ENCODE data around the gene KLC1. TPM values are rescaled to one million over a fixed set of nuclear protein-coding genes. Genes with fewer than 3 reads are reported as not detected.

The KLC1 gene
- total and polyA plus RNA-seq, 2 of the 13 experiments (the other 11 are each of a cell fraction or from before 2014, with no cell fraction given) = 53.2 to 63.5 TPM

DNA sequence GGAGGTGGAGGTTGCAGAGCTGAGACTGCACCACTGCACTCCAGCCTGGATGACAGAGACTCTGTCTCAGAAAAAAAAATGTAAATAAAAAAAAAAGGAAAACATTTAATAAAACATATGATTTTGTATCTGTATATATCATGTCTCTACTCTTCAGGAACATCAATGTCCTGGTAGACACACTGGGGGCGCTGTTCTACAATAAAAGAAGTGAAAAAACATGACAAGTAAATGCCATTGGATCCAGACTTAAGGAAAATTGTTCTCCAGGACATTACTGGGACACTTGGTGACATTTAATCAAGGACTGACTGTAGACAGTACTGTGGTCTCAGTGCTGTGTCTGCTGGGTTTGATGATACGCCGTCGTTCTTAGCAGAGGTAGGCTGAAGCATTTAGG, 15.5 kb upstream of the KLC1 start:
- Histone ChIP-seq H3K9ac (ENCODE audit: insufficient read depth, low read depth, low read length) (no peak overlapping the region), H3K4me2 (ENCODE audit: low read depth, low read length) (no peak overlapping the region), H2AFZ (ENCODE audit: low read length) (no peak overlapping the region), H3K9me3 (ENCODE audit: low read length) (peaks cover 11% of the 10 kb centered on the region), H3K4me1 (ENCODE audit: insufficient read depth, low read length) (peaks cover 14% of the 10 kb centered on the region; the same call in 1 of the 2 replicates), H3K27me3 (ENCODE audit: control insufficient read depth in 1 of 2, insufficient read depth in 2 of 2, low read length in 2 of 2) (peaks cover 0 to 2% of the 10 kb centered on the region in 2 experiments; a peak in 4 of 5 replicates), H3K36me3 (replicated peaks in 1 of 2; ENCODE audit: control insufficient read depth in 1 of 2, insufficient read depth in 2 of 2, low read length in 2 of 2) (no peaks in the 10 kb centered on the region), H3K79me2 (ENCODE audit: insufficient read depth, low read length) (no peaks in the 10 kb centered on the region), H3K4me3 (replicated peaks in 1 of 3; ENCODE audit: insufficient read depth in 1 of 3, low read depth in 2 of 3, low read length in 3 of 3) (no peak overlapping the region), H3K27ac (ENCODE audit: extremely low read length, insufficient read depth, low read length) (no peak overlapping the region), H4K20me1 (ENCODE audit: insufficient read depth, low read length) (no peaks in the 10 kb centered on the region)
- POLR2A ChIA-PET = no interaction called here
- no TSS peak for BruUV-seq (replicated peaks)
- intact Hi-C loops (cut with micrococcal nuclease; ENCODE audit: unreplicated experiment) = loop anchor here (1.0 kb wide), 1 partner anchor 66 kb away; no protein-coding TSS in a partner anchor
- TF ChIP-seq MATR3 (CRISPR knock-in tag; IDR thresholded peaks at IDR 0.05) (no peak), CTCF (CRISPR knock-in tag; IDR thresholded peaks at IDR 0.05) (peak; percentile 59), MLLT10 (CRISPR knock-in tag; IDR thresholded peaks at IDR 0.05) (no peak), SRSF4 (IDR thresholded peaks at IDR 0.05; ENCODE audit: low read depth, low read length, poor library complexity, severe bottlenecking) (no peak), ZNF280B (CRISPR knock-in tag; IDR thresholded peaks at IDR 0.05; ENCODE audit: borderline replicate concordance) (no peak), SMC3 (IDR thresholded peaks at IDR 0.05; ENCODE audit: low read length) (peak; percentile 27; the same call in 1 of the 2 replicates), STAG1 (CRISPR knock-in tag; IDR thresholded peaks at IDR 0.05) (peak; percentile 70), SKI (IDR thresholded peaks at IDR 0.05; ENCODE audit: partially characterized antibody) (peak; percentile 10), RAD21 (CRISPR knock-in tag; IDR thresholded peaks at IDR 0.05) (0 out of 2 replicates have a peak, but pooled peaks have one; percentile 40)
- WGBS (ENCODE audit: low lambda C conversion rate) = 72% methylated on average over 4 of the region's 4 CpGs
- ATAC-seq (peak; percentile 36; the same call in 2 of the 3 replicates), FAIRE-seq (no peak), DNase-seq (ENCODE audit: low spot score) (peak; percentile 54)
- CTCF ChIA-PET (ENCODE audit: low intra/inter-chr PET ratio, low total read pairs) = interaction anchor here (1.4 kb wide), 1 partner anchor 66 kb away, joined by 7 read pairs; no protein-coding TSS in a partner anchor
- in situ Hi-C loops (cut with HindIII; ENCODE audit: extremely low pct_ligation_motif_present, low pct_unique_long_range_greater_than_20kb) = loop anchor here (5.0 kb wide), 1 partner anchor 64 kb away; no protein-coding TSS in a partner anchor

Data from HepG2 (cell line).